ENCODE data around the gene ELFN2.

DNA sequence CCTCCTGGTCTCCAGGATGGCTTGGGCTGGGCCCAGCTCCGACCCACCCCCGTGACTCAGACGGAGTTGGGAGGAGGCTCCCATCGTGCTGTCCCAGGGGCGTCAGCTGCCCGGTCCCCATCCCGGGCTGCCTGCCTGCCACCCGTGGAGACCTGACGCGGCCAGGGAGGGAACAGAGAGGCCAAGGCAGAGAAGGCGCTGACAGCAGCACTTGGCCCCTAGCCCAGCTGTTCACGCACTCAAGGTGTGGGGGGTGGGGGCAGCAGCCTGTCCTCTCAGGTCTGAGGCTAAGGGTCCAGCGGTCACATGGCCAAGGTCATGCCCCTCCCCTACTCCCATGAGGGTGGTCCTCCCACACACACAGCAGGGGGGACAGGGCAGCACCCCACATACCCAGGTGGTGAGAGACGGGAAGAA lies 48.6 kb downstream of the ELFN2 start:
- TF ChIP-seq EZH2 (IDR thresholded peaks at IDR 0.05; ENCODE audit: low read depth): no peak
- TF ChIP-seq, protein P1, sequence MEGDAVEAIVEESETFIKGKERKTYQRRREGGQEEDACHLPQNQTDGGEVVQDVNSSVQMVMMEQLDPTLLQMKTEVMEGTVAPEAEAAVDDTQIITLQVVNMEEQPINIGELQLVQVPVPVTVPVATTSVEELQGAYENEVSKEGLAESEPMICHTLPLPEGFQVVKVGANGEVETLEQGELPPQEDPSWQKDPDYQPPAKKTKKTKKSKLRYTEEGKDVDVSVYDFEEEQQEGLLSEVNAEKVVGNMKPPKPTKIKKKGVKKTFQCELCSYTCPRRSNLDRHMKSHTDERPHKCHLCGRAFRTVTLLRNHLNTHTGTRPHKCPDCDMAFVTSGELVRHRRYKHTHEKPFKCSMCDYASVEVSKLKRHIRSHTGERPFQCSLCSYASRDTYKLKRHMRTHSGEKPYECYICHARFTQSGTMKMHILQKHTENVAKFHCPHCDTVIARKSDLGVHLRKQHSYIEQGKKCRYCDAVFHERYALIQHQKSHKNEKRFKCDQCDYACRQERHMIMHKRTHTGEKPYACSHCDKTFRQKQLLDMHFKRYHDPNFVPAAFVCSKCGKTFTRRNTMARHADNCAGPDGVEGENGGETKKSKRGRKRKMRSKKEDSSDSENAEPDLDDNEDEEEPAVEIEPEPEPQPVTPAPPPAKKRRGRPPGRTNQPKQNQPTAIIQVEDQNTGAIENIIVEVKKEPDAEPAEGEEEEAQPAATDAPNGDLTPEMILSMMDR (conservative IDR thresholded peaks at IDR 0.05): no peak
